ENCODE measurements around the gene NDUFS7. TPM values are rescaled to one million over a fixed set of nuclear protein-coding genes. Genes with fewer than 3 reads are reported as not detected.

NDUFS7 gene
- total and polyA plus RNA-seq, 7 donors: 177 to 423 (median 294) TPM

- Histone ChIP-seq H3K9me3 (no peaks in the 10 kb centered on the region), H3K4me1 (peaks cover 40% of the 10 kb centered on the region), H3K36me3 (ENCODE audit: insufficient read depth in 1 of 2, low read depth in 1 of 2) (peaks cover 5 to 55% of the 10 kb centered on the region in 2 donors), H3K27me3 (ENCODE audit: insufficient read depth in 3 of 3, low read length in 2 of 3) (no peaks in the 10 kb centered on the region), H3K4me3 (no peak overlapping the region), H3K27ac (peak overlapping the region; percentile 30)
- intact Hi-C loops (cut with DNase I): no loop called here
- no peak for ATAC-seq
- 68 to 82% (median 75%) methylated on average over 36 to 39 of the region's 39 CpGs for WGBS, 3 donors
- no peak for DNase-seq
- TF ChIP-seq CTCF (IDR thresholded peaks at IDR 0.05): no peak
Measured at GRCh38 chr19:1386945-1387683, 3.4 kb downstream of the NDUFS7 start.

DNA sequence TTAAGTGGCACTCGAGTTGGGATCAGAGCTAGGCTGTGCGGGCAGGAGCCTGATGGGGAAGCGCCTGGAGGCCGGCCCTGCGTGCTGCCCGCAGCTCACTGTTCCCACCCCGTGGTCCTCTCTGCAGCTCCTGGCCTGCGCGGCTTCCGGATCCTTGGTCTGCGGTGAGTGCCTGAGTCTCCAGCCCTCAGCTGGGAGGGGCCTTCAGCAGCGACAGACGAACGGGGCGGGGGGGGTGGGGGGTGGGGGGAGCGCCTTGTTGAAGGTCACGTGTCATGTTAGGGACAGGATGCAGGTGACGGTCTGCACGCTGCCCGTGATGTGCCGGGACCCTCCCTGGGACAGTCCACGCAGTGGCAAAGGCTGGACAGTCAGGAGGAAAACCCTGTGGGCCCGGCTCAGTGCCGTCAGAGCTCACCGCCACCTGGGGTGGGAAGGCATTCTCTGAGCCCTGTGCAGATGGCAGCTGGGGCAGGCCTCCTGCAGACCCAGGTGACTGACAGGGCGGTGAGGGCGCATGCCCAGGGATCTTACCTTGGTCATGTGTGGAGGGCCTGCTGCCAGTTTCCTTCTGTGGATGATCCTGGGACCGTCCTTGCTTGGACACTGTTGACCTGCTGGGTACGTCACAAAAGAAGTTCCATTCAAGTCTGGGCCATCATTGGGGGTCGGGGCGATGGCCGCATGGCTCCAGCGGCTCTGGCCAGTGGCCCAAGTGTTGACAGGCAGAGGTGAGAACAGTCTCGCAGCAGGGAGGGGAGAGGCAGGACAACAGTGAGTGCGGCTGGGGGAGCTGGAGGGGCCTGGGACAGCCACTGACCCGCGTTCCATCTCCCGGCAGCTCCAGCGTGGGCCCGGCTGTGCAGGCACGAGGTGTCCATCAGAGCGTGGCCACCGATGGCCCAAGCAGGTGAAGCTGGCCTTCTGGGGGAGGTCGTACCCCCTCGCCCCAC, 4.3 kb downstream of the NDUFS7 start:
- intact Hi-C loops (cut with DNase I): no loop called here
- ATAC-seq (peak in 1 of 4 donors; percentile 16), DNase-seq (no peak)
- Histone ChIP-seq H3K27me3 (ENCODE audit: insufficient read depth in 3 of 3, low read length in 2 of 3) (no peaks in the 10 kb centered on the region), H3K36me3 (ENCODE audit: insufficient read depth in 1 of 2, low read depth in 1 of 2) (peaks cover 5 to 63% of the 10 kb centered on the region in 2 donors), H3K27ac (peak overlapping the region; percentile 30), H3K4me3 (no peak overlapping the region), H3K9me3 (no peaks in the 10 kb centered on the region), H3K4me1 (peaks cover 40% of the 10 kb centered on the region)
- TF ChIP-seq CTCF (IDR thresholded peaks at IDR 0.05): no peak
- WGBS, 3 donors: 59 to 76% (median 68%) methylated on average over 44 to 45 of the region's 45 CpGs

- peaks cover 40% of the 10 kb centered on the region for H3K4me1 ChIP-seq
- DNase-seq: no peak
- H3K27ac ChIP-seq: peak overlapping the region; percentile 30
- WGBS, 3 donors: 38 to 64% (median 43%) methylated on average over 16 to 17 of the region's 17 CpGs
- H3K36me3 ChIP-seq (ENCODE audit: insufficient read depth in 1 of 2, low read depth in 1 of 2): peaks cover 5 to 70% of the 10 kb centered on the region in 2 donors
- H3K27me3 ChIP-seq (ENCODE audit: insufficient read depth in 3 of 3, low read length in 2 of 3): no peaks in the 10 kb centered on the region
- TF ChIP-seq CTCF (IDR thresholded peaks at IDR 0.05): no peak
- no peak overlapping the region for H3K4me3 ChIP-seq
- no peak for ATAC-seq
- H3K9me3 ChIP-seq: no peaks in the 10 kb centered on the region
- intact Hi-C loops (cut with DNase I): no loop called here
Measured at GRCh38 chr19:1388637-1389026, 4.9 kb downstream of the NDUFS7 start.

DNA sequence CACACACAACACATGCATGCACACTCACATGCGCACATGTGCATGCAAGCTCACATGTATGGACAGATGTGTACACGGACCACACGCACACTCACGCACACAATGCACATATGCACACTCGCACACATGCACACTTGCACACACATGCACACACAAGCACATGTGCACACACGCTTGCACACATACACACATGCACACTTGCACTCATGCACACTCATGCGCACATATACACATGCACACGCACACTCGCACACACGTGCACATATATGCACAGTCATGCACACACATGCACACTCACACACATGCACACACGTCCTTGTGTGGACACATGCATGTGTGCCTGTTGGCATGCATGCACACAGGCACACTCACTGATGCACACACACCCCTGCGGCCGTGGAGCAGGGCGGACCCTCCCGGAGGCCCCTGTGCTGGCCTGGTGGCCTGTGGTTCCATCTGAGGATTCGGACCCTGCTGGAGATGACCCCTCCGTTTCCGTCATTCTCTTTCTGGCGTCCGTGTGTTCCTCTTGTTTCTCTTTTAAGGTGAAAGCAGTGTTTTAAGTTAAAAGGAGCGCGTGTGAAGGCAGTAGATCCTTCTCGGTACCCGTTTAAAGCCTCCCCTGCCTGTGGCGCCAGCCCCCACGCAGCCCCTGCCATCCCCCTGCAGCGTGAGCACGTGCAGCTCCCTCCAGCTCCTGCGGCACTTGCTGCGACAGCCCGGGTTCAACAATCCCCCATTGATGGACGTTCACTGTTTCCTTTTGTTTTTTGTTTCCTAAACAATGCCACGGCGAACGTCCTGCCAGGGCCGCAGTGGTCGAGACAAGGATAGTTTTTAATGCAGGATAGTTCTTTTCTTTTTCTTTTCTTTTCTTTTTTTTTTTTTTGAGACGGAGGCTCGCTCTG, 5.6 kb downstream of the NDUFS7 start:
- Histone ChIP-seq H3K9me3 (no peaks in the 10 kb centered on the region), H3K36me3 (ENCODE audit: insufficient read depth in 1 of 2, low read depth in 1 of 2) (peaks cover 5 to 77% of the 10 kb centered on the region in 2 donors), H3K4me3 (no peak overlapping the region), H3K27ac (no peak overlapping the region), H3K27me3 (ENCODE audit: insufficient read depth in 3 of 3, low read length in 2 of 3) (no peaks in the 10 kb centered on the region), H3K4me1 (peaks cover 40% of the 10 kb centered on the region)
- intact Hi-C loops (cut with DNase I): no loop called here
- TF ChIP-seq CTCF (IDR thresholded peaks at IDR 0.05): no peak
- DNase-seq (no peak), ATAC-seq (no peak)
- WGBS, 3 donors: 88 to 91% (median 88%) methylated on average over 39 of the region's 39 CpGs

All from psoas muscle (tissue), 8 donors.